ENCODE results near the gene HRAS. TPM values are rescaled to one million over a fixed set of nuclear protein-coding genes. Genes with fewer than 3 reads are reported as not detected.
A peak's percentile ranks its signal among the peaks of the same experiment; 100 is the strongest.
"Not testable (repeated sequence)": the region's sequence is repeated elsewhere in the genome, so short reads cannot be mapped to it uniquely, and the experiment has no call there.

HRAS gene
- total RNA-seq, 2 experiments from 2014 or later: 46.0 to 48.7 TPM

- no peaks in the 10 kb centered on the region for H3K9me3 Mint-ChIP-seq
- peaks cover 4% of the 10 kb centered on the region for H3K4me1 Mint-ChIP-seq
- peak overlapping the region; percentile 81 for H3K27ac Mint-ChIP-seq
- peaks cover 27% of the 10 kb centered on the region for H3K36me3 Mint-ChIP-seq
- H3K27me3 Mint-ChIP-seq: no peaks in the 10 kb centered on the region
- peak overlapping the region; percentile 82 for H3K4me3 Mint-ChIP-seq
- peak; percentile 87 for DNase-seq
Observed at GRCh38 chr11:518463-519202, 16.7 kb downstream of the HRAS start.

DNA sequence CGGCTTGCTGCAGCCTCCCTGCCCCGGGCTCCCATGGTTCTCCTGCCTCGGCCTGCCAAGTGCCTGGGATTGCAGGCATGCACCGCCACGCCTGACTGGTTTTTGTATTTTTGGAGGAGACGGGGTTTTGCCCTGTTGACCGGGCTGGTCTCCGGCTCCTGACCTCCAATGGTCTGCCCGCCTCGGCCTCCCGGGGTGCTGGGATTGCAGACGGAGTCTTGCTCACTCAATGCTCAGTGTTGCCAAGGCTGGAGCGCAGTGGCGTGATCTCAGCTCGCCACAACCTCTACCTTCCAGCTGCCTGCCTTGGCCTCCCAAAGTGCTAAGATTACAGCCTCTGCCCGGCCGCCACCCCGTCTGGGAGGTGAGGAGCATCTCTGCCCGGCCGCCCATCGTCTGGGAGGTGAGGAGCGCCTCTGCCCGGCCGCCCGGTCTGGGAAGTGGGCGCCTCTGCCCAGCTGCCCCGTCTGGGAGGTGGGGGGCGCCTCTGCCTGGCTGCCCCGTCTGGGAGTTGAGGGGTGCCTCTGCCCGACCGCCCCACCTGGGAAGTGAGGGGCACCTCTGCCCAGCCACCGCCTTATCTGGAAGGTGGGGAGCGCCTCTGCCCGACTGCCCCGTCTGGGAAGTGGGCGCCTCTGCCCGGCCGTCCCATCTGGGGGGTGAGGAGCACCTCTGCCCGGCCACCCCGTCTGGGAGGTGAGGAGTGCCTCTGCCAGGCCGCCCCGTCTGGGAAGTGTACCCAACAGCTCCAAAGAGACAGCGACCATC is 18.3 kb downstream of the HRAS start:
- H3K27me3 Mint-ChIP-seq, H3K27ac Mint-ChIP-seq, H3K4me1 Mint-ChIP-seq, H3K4me3 Mint-ChIP-seq, H3K9me3 Mint-ChIP-seq, DNase-seq: not testable (repeated sequence)
- H3K36me3 Mint-ChIP-seq: peaks cover 29% of the 10 kb centered on the region

- Mint-ChIP-seq H3K27me3 (no peaks in the 10 kb centered on the region), H3K36me3 (peaks cover 32% of the 10 kb centered on the region), H3K4me3 (no peak overlapping the region), H3K4me1 (peaks cover 4% of the 10 kb centered on the region), H3K27ac (no peak overlapping the region), H3K9me3 (no peaks in the 10 kb centered on the region)
- DNase-seq: no peak
Observed at GRCh38 chr11:516400-516799, 19.0 kb downstream of the HRAS start.

- H3K9me3 Mint-ChIP-seq: no peaks in the 10 kb centered on the region
Observed at GRCh38 chr11:515131-515530, 20.2 kb downstream of the HRAS start.

GRCh38 chr11:514606-515005 is 20.8 kb downstream of the HRAS start:
- H3K27me3 Mint-ChIP-seq: no peaks in the 10 kb centered on the region
- H3K9me3 Mint-ChIP-seq: no peaks in the 10 kb centered on the region
- no peak overlapping the region for H3K27ac Mint-ChIP-seq
- peaks cover 41% of the 10 kb centered on the region for H3K36me3 Mint-ChIP-seq
- DNase-seq: no peak
- H3K4me1 Mint-ChIP-seq: peaks cover 4% of the 10 kb centered on the region
- no peak overlapping the region for H3K4me3 Mint-ChIP-seq

More at GRCh38 chr11:515131-515530, 20.2 kb downstream of the HRAS start:
- no peaks in the 10 kb centered on the region for H3K27me3 Mint-ChIP-seq
- no peak overlapping the region for H3K4me3 Mint-ChIP-seq
- H3K27ac Mint-ChIP-seq: no peak overlapping the region
- DNase-seq: no peak
- H3K36me3 Mint-ChIP-seq: peaks cover 36% of the 10 kb centered on the region
- H3K4me1 Mint-ChIP-seq: peaks cover 4% of the 10 kb centered on the region

DNA sequence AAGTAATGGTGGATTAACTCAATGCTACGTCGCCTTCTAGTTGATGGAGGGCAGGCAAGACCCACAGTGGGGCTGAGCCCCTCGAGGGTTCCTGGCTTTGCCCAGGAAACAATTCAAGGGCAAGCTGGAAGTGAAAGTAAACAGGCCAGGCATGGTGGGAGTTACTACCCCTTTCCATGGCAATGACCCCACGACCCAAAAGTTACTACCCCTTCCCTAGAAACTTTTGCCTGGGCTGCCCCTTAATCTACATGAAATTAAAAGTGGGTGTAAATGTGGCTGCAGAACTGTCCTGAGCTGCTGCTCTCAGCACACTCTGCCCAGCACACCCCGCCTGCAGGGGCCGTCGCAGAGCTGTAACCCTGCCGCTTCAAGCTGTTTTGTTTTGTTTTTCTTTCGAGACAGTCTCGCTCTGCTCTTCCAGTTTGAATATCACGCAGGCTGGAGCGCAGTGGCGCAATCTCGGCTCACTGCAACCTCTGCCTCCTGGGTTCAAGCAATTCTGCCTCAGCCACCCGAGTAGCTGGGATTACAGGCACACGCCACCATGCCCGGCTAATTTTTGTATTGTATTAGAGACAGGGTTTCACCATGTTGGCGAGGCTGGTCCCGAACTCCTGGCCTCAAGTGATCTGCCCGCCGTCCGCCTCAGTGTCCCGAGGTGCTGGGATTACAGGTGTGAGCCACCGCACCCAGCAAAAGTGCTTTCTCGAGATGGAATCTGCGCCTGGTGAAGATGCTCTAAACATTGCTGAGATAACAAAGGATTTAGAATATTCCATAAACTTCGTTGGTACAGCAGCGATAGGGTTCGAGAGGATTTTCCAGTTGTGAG is 22.4 kb downstream of the HRAS start:
- Mint-ChIP-seq H3K4me1 (peaks cover 3% of the 10 kb centered on the region), H3K27ac (no peak overlapping the region), H3K4me3 (no peak overlapping the region), H3K9me3 (no peaks in the 10 kb centered on the region), H3K27me3 (no peaks in the 10 kb centered on the region), H3K36me3 (peaks cover 44% of the 10 kb centered on the region)
- DNase-seq: no peak

DNA sequence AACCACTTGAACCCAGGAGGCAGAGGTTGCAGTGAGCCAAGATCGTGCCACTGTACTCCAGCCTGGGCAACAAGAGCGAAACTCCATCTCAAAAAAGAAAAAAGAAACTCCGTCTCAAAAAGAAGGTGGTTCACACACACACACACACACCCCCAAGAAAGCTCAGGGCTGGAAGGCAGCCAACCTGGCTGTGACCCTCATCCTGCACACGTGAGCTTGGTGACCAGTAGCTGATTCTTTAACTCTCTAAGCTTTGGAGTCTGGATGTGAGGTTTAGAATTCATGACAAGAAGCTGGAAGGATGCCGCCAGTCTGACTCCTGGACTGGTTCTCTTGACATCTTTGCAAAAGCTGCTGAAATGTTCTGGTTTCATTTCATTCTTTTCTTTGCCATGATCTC is 26.4 kb downstream of the HRAS start:
- H3K4me1 Mint-ChIP-seq: peaks cover 20% of the 10 kb centered on the region

GRCh38 chr11:507727-508515 is 27.5 kb downstream of the HRAS start:
- Mint-ChIP-seq H3K9me3 (no peaks in the 10 kb centered on the region), H3K36me3 (peaks cover 33% of the 10 kb centered on the region), H3K4me1 (peaks cover 22% of the 10 kb centered on the region), H3K4me3 (peak overlapping the region; percentile 96), H3K27me3 (no peaks in the 10 kb centered on the region), H3K27ac (peak overlapping the region; percentile 68)
- DNase-seq: no peak

More for the DNA sequence above, 26.4 kb downstream of the HRAS start:
- Mint-ChIP-seq H3K36me3 (peaks cover 36% of the 10 kb centered on the region), H3K4me3 (no peak overlapping the region), H3K27ac (no peak overlapping the region), H3K9me3 (no peaks in the 10 kb centered on the region), H3K27me3 (no peaks in the 10 kb centered on the region)
- DNase-seq: no peak

GRCh38 chr11:506995-507726 is 28.2 kb downstream of the HRAS start, which contains the start of gene RNH1:
RNH1 (minus strand) TSS chr11:507242; CDS start chr11:502162, 5,080 bp downstream.
- Mint-ChIP-seq H3K27me3 (no peaks in the 10 kb centered on the region), H3K36me3 (peaks cover 31% of the 10 kb centered on the region), H3K27ac (peak within 1 kb of the TSS; percentile 100), H3K9me3 (no peaks in the 10 kb centered on the region), H3K4me3 (peak within 1 kb of the TSS; percentile 96), H3K4me1 (peaks cover 22% of the 10 kb centered on the region)
- peak; percentile 99 for DNase-seq

- Mint-ChIP-seq H3K4me3 (peak overlapping the region; percentile 96), H3K4me1 (peaks cover 22% of the 10 kb centered on the region), H3K27me3 (no peaks in the 10 kb centered on the region), H3K36me3 (peaks cover 28% of the 10 kb centered on the region), H3K27ac (peak overlapping the region; percentile 100), H3K9me3 (no peaks in the 10 kb centered on the region)
- DNase-seq: peak; percentile 97
Observed at GRCh38 chr11:506238-506994, 29.0 kb downstream of the HRAS start.

- peaks cover 21% of the 10 kb centered on the region for H3K36me3 Mint-ChIP-seq
- no peaks in the 10 kb centered on the region for H3K9me3 Mint-ChIP-seq
- peaks cover 22% of the 10 kb centered on the region for H3K4me1 Mint-ChIP-seq
- H3K27ac Mint-ChIP-seq: peak overlapping the region; percentile 100
- peak overlapping the region; percentile 96 for H3K4me3 Mint-ChIP-seq
- no peaks in the 10 kb centered on the region for H3K27me3 Mint-ChIP-seq
- DNase-seq: no peak
Observed at GRCh38 chr11:504994-505344, 30.4 kb downstream of the HRAS start.

GRCh38 chr11:504053-504993 is 31.1 kb downstream of the HRAS start:
- peak overlapping the region; percentile 60 for H3K27ac Mint-ChIP-seq
- H3K4me1 Mint-ChIP-seq: peaks cover 22% of the 10 kb centered on the region
- no peaks in the 10 kb centered on the region for H3K27me3 Mint-ChIP-seq
- no peaks in the 10 kb centered on the region for H3K9me3 Mint-ChIP-seq
- peaks cover 19% of the 10 kb centered on the region for H3K36me3 Mint-ChIP-seq
- peak; percentile 33 for DNase-seq
- H3K4me3 Mint-ChIP-seq: peak overlapping the region; percentile 96

Measured in activated naive CD8-positive, alpha-beta T cell treated with anti-CD3 and anti-CD28 coated beads for 36 hours (primary cell).